Stomach (tissue), 4 donors: ENCODE results near the gene LRSAM1.

Experiments used
- EP300 ChIP-seq: sonication (generic); formaldehyde crosslinking; IDR thresholded peaks from one replicate; pipeline ENCODE4 v1.6.1; 2017; ENCODE audit warnings: antibody characterized with exemption
- POLR2A ChIP-seq, 4 donors: fragments of 450-650 bp; IDR thresholded peaks; one replicate each; pipeline ENCODE4 v1.6.1; 2016; ENCODE audit warnings: antibody characterized with exemption in 4 of 4, control low read depth in 2 of 4, mild to moderate bottlenecking in 1 of 4, moderate library complexity in 1 of 4
- TF ChIP-seq, protein P1 (sequence below), 7 experiments: fragments of 450-650 bp in 4 of 7; fragments of 200-600 bp in 3 of 7; sonication (generic) in 3 of 7; IDR thresholded peaks; one replicate each; pipeline ENCODE4 v1.5.1; 2016 to 2019; ENCODE audit warnings: antibody characterized with exemption in 7 of 7, control low read depth in 2 of 7, mild to moderate bottlenecking in 1 of 7

DNA sequence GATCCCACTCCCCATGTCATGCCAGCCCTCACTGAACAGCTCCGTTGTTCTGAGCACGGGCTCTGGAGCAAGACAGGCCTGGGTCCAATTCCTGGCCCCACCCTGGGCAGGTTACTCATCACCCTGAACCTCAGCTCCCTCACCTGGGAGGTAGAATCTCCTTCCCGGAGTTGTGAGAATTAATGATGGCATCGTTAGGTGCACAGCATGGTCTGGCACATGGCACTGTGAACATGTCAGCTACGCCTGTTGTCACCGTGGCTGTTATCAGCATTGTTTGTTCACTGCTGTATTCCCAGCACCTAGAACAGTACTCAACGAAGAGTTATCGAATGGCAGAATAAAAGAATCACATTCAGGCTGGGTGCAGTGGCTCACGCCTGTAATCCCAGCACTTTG, 43.0 kb downstream of the LRSAM1 start:
- TF ChIP-seq, protein P1, sequence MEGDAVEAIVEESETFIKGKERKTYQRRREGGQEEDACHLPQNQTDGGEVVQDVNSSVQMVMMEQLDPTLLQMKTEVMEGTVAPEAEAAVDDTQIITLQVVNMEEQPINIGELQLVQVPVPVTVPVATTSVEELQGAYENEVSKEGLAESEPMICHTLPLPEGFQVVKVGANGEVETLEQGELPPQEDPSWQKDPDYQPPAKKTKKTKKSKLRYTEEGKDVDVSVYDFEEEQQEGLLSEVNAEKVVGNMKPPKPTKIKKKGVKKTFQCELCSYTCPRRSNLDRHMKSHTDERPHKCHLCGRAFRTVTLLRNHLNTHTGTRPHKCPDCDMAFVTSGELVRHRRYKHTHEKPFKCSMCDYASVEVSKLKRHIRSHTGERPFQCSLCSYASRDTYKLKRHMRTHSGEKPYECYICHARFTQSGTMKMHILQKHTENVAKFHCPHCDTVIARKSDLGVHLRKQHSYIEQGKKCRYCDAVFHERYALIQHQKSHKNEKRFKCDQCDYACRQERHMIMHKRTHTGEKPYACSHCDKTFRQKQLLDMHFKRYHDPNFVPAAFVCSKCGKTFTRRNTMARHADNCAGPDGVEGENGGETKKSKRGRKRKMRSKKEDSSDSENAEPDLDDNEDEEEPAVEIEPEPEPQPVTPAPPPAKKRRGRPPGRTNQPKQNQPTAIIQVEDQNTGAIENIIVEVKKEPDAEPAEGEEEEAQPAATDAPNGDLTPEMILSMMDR (IDR thresholded peaks at IDR 0.05), result no peak
- TF ChIP-seq POLR2A (IDR thresholded peaks at IDR 0.05) (no peak), EP300 (no peak)
